Measurements from ENCODE around the gene TPRG1L. TPM values are rescaled to one million over a fixed set of nuclear protein-coding genes. Genes with fewer than 3 reads are reported as not detected.

TPRG1L gene
- total RNA-seq, 1 experiment from 2014 or later, result 24.0 TPM

DNA sequence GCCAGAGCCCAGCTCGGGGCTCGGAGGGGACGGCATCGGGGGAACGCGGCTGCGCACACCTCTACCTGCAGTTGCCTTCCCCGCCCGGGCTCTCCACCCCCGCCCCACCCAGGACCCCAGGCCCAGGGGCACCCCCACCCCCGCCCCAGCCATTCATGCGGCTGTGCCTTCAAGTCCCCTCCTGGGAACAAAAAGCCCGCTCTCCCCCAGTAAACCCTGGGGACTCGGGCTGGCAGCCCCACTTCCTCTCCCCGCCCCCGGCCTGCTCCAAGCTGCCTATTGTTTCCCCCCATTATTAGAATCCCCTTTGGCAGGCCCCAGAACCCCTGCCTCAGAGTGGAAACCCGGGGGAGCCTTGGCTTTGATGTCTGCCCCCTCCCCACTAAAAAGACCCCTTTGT is 31.5 kb upstream of the TPRG1L start:
- H3K14ac ChIP-seq (ENCODE audit: insufficient read depth, low read length), result no peak overlapping the region
- H3K36me3 Mint-ChIP-seq (ENCODE audit: insufficient read depth in 1 of 3, low read depth in 3 of 3), result peaks cover 0 to 5% (median 2%) of the 10 kb centered on the region in 3 experiments; a peak in 2 of 7 replicates

More for the DNA sequence above, 31.5 kb upstream of the TPRG1L start:
- Mint-ChIP-seq H3K4me3 (no peak overlapping the region), H3K27ac (no peak overlapping the region), H3K9me3 (no peaks in the 10 kb centered on the region), H3K4me1 (peaks cover 18 to 46% of the 10 kb centered on the region in 2 experiments), H3K27me3 (ENCODE audit: low read depth) (no peaks in the 10 kb centered on the region)
- Histone ChIP-seq H4K8ac (replicated peaks; ENCODE audit: insufficient read length, low read depth, low read length) (no peak overlapping the region), H3K79me2 (ENCODE audit: insufficient read depth, low read length) (no peaks in the 10 kb centered on the region), H3T11ph (ENCODE audit: low read length) (no peak overlapping the region), H3K18ac (ENCODE audit: insufficient read length, low read depth, low read length) (no peak overlapping the region), H3K56ac (ENCODE audit: insufficient read length, low read depth, low read length) (no peak overlapping the region), H3K4ac (ENCODE audit: low read depth, low read length) (no peak overlapping the region), H3K9ac (ENCODE audit: extremely low read depth, insufficient read length, low read length) (no peak overlapping the region), H3K79me1 (ENCODE audit: insufficient read depth, low read depth, low read length, poor library complexity, severe bottlenecking) (no peaks in the 10 kb centered on the region), H3K27ac (ENCODE audit: insufficient read length, low read depth, low read length) (no peak overlapping the region), H4K20me1 (ENCODE audit: control insufficient read depth, insufficient read depth, insufficient read length) (no peaks in the 10 kb centered on the region), H3K23ac (ENCODE audit: insufficient read length, low read depth, low read length) (no peak overlapping the region), H3K4me2 (ENCODE audit: insufficient read depth, insufficient read length, low read length) (no peak overlapping the region), H4K91ac (ENCODE audit: insufficient read length, low read depth, low read length) (no peak overlapping the region), H3K27me3 (ENCODE audit: insufficient read depth, low read length) (no peaks in the 10 kb centered on the region), H2BK15ac (ENCODE audit: low read depth, low read length) (no peak overlapping the region), H3K23me2 (ENCODE audit: insufficient read length, low read depth, low read length, poor library complexity, severe bottlenecking) (no peaks in the 10 kb centered on the region), H4K5ac (ENCODE audit: insufficient read length, low read depth, low read length) (no peak overlapping the region), H3K9me3 (ENCODE audit: control insufficient read depth, low read depth, low read length) (no peaks in the 10 kb centered on the region), H2BK20ac (ENCODE audit: low read depth, low read length, poor library complexity, severe bottlenecking) (no peak overlapping the region), H2BK5ac (ENCODE audit: insufficient read length, low read length) (no peak overlapping the region), H2BK12ac (ENCODE audit: insufficient read length, low read depth, low read length) (no peak overlapping the region), H2AFZ (ENCODE audit: low read length) (no peak overlapping the region), H2BK120ac (ENCODE audit: low read depth, low read length, poor library complexity, severe bottlenecking) (no peak overlapping the region), H3K4me1 (ENCODE audit: insufficient read depth, low read length) (peaks cover 3% of the 10 kb centered on the region; the same call in 1 of the 2 replicates), H2AK5ac (ENCODE audit: insufficient read length, low read length) (no peak overlapping the region)
- DNase-seq, result no peak
- WGBS (ENCODE audit: extremely low coverage, insufficient read length, low lambda C conversion rate), result no CpG with 5 or more reads among the region's 17 CpGs
- TF ChIP-seq, protein P1, sequence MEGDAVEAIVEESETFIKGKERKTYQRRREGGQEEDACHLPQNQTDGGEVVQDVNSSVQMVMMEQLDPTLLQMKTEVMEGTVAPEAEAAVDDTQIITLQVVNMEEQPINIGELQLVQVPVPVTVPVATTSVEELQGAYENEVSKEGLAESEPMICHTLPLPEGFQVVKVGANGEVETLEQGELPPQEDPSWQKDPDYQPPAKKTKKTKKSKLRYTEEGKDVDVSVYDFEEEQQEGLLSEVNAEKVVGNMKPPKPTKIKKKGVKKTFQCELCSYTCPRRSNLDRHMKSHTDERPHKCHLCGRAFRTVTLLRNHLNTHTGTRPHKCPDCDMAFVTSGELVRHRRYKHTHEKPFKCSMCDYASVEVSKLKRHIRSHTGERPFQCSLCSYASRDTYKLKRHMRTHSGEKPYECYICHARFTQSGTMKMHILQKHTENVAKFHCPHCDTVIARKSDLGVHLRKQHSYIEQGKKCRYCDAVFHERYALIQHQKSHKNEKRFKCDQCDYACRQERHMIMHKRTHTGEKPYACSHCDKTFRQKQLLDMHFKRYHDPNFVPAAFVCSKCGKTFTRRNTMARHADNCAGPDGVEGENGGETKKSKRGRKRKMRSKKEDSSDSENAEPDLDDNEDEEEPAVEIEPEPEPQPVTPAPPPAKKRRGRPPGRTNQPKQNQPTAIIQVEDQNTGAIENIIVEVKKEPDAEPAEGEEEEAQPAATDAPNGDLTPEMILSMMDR (conservative IDR thresholded peaks at IDR 0.05), result no peak

Measured in H9 (cell line).